NB4 (cell line): Measurements from ENCODE around the gene SATB2.

ENCODE experiments used
- DNase-seq: peaks from one replicate; pipeline ENCODE4 v3.0.0; 2010; ENCODE audit warnings: low read depth
- H3K4me3 ChIP-seq: one replicate; pipeline ENCODE4 v1.5.1; 2011; ENCODE audit warnings: mild to moderate bottlenecking, low read depth, low read length, moderate library complexity
- MYC ChIP-seq: IDR thresholded peaks from 2 replicates; pipeline ENCODE4 v1.6.1; 2011; ENCODE audit warnings: low read depth, low read length
- POLR2A ChIP-seq: IDR thresholded peaks from 2 replicates; pipeline ENCODE4 v1.6.1; 2011; ENCODE audit warnings: mild to moderate bottlenecking; ENCODE audit not compliant: insufficient read length; ENCODE audit errors: extremely low read depth
- TF ChIP-seq, protein P1 (sequence below): IDR thresholded peaks from one replicate; pipeline ENCODE4 v1.5.1; 2012; ENCODE audit warnings: low read depth, low read length
- TF ChIP-seq, protein P2 (sequence below): IDR thresholded peaks from 2 replicates; pipeline ENCODE4 v1.6.1; 2011; ENCODE audit warnings: low read depth, low read length

The SATB2 gene

DNA sequence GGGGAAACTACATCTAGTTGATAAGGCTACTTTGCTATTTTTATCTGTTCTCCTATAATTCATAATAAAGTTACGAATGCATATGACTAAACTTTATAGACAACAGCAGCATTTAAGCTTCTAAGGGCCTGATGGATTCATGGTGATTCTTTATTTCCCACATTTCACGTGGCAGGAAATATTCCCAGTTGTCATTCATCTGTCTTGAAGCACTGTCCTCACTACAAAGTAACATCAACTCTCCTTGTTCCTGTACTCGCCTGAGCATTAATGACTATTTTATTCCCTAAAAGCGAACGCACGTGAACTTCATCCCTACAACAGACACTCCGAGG lies 2.6 kb downstream of the SATB2 start:
- TF ChIP-seq, protein P1, sequence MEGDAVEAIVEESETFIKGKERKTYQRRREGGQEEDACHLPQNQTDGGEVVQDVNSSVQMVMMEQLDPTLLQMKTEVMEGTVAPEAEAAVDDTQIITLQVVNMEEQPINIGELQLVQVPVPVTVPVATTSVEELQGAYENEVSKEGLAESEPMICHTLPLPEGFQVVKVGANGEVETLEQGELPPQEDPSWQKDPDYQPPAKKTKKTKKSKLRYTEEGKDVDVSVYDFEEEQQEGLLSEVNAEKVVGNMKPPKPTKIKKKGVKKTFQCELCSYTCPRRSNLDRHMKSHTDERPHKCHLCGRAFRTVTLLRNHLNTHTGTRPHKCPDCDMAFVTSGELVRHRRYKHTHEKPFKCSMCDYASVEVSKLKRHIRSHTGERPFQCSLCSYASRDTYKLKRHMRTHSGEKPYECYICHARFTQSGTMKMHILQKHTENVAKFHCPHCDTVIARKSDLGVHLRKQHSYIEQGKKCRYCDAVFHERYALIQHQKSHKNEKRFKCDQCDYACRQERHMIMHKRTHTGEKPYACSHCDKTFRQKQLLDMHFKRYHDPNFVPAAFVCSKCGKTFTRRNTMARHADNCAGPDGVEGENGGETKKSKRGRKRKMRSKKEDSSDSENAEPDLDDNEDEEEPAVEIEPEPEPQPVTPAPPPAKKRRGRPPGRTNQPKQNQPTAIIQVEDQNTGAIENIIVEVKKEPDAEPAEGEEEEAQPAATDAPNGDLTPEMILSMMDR = no peak
- TF ChIP-seq POLR2A (no peak), MYC (no peak)
- TF ChIP-seq, protein P2, sequence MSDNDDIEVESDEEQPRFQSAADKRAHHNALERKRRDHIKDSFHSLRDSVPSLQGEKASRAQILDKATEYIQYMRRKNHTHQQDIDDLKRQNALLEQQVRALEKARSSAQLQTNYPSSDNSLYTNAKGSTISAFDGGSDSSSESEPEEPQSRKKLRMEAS = no peak
- H3K4me3 ChIP-seq = peak overlapping the region; percentile 89
- no peak for DNase-seq

- no peak for TF ChIP-seq MYC
- TF ChIP-seq, protein P2 = no peak
- DNase-seq = no peak
- peak overlapping the region; percentile 44 for H3K4me3 ChIP-seq
These were observed 4.8 kb downstream of the SATB2 start for GRCh38 chr2:199452991-199453379.

- H3K4me3 ChIP-seq = peak overlapping the region; percentile 44
- no peak for TF ChIP-seq MYC
- TF ChIP-seq, protein P2 = no peak
- TF ChIP-seq, protein P1 = no peak
- no peak for TF ChIP-seq POLR2A
- no peak for DNase-seq
These were observed 5.3 kb downstream of the SATB2 start for GRCh38 chr2:199452260-199452990.

- TF ChIP-seq, protein P1 = no peak
- TF ChIP-seq, protein P2 = no peak
- TF ChIP-seq POLR2A (no peak), MYC (no peak)
- no peak overlapping the region for H3K4me3 ChIP-seq
- DNase-seq = no peak
These were observed 7.8 kb downstream of the SATB2 start for GRCh38 chr2:199449956-199450355.

GRCh38 chr2:199449455-199449854 lies 8.3 kb downstream of the SATB2 start:
- no peak for DNase-seq
- TF ChIP-seq, protein P2 = no peak
- TF ChIP-seq MYC = no peak
- TF ChIP-seq, protein P1 = no peak
- no peak for TF ChIP-seq POLR2A

DNA sequence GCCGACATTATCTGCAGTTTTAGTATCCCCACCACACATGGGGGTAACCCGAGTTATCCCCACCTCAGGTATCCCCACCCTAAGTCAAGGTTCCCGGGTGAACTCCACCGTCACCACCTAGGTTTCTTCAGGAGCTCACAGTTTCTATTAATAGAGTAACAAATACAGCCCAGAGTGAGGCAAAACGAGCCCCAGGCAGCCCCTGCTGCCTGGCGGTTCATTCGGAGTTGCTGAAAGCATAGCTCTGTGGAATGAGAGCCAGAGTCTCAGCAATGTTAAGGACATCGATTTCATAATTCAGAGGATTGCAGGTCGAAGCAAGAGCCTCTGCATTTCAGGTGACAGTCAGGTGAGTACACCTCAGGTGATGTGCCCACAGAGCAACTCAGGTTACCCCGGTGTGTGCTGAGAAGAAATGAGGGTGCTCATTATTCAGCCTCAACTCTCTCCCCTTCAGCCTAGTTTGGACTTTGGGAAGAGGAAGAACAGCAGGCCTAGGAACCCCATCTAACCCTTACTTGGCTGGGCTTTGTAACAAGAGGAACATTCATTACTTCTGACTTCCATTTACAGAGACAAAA lies 10.7 kb downstream of the SATB2 start:
- H3K4me3 ChIP-seq = no peak overlapping the region
- TF ChIP-seq, protein P2 = no peak
- TF ChIP-seq POLR2A = no peak
- TF ChIP-seq, protein P1 = no peak
- TF ChIP-seq MYC = no peak
- no peak for DNase-seq

More at GRCh38 chr2:199449455-199449854, 8.3 kb downstream of the SATB2 start:
- H3K4me3 ChIP-seq = no peak overlapping the region
